Duodenal mucosa (tissue), 2 donors: ENCODE data around the gene PEMT.
A peak's percentile ranks its signal among the peaks of the same experiment; 100 is the strongest.

Experiments
- H3K27ac ChIP-seq: one replicate; pipeline ENCODE4 v1.7.0; 2013; ENCODE audit warnings: low read depth, low read length
- H3K27me3 ChIP-seq, 2 donors: one replicate each; pipeline ENCODE4 v1.7.0; 2013; ENCODE audit warnings: low read length in 2 of 2, control low read depth in 1 of 2; ENCODE audit not compliant: insufficient read depth in 2 of 2, control insufficient read depth in 1 of 2
- H3K36me3 ChIP-seq, 2 donors: one replicate each; pipeline ENCODE4 v1.7.0; 2013; ENCODE audit warnings: low read length in 2 of 2, control low read depth in 1 of 2; ENCODE audit not compliant: insufficient read depth in 2 of 2, control insufficient read depth in 1 of 2
- H3K4me1 ChIP-seq, 2 donors: one replicate each; pipeline ENCODE4 v1.7.0; 2013; ENCODE audit warnings: low read length in 2 of 2, control low read depth in 1 of 2; ENCODE audit not compliant: insufficient read depth in 2 of 2, control insufficient read depth in 1 of 2
- H3K4me3 ChIP-seq, 2 donors: one replicate each; pipeline ENCODE4 v1.7.0; 2013; ENCODE audit warnings: low read length in 2 of 2, low read depth in 1 of 2
- H3K9ac ChIP-seq, 2 donors: one replicate each; pipeline ENCODE4 v1.7.0; 2013; ENCODE audit warnings: low read length in 2 of 2, low read depth in 1 of 2
- H3K9me3 ChIP-seq, 2 donors: one replicate each; pipeline ENCODE4 v1.7.0; 2013; ENCODE audit warnings: low read length in 2 of 2, control low read depth in 1 of 2; ENCODE audit not compliant: control insufficient read depth in 1 of 2

PEMT gene

GRCh38 chr17:17504341-17505140 lies 87.0 kb downstream of the PEMT start:
- Histone ChIP-seq H3K27ac (no peak overlapping the region), H3K36me3 (no peaks in the 10 kb centered on the region), H3K9ac (no peak overlapping the region), H3K27me3 (no peaks in the 10 kb centered on the region), H3K9me3 (no peaks in the 10 kb centered on the region), H3K4me1 (peaks cover 5 to 13% of the 10 kb centered on the region in 2 donors), H3K4me3 (no peak overlapping the region)

GRCh38 chr17:17503566-17504130 lies 87.9 kb downstream of the PEMT start:
- H3K36me3 ChIP-seq: no peaks in the 10 kb centered on the region
- peaks cover 5 to 13% of the 10 kb centered on the region in 2 donors for H3K4me1 ChIP-seq
- H3K27me3 ChIP-seq: no peaks in the 10 kb centered on the region
- no peak overlapping the region for H3K9ac ChIP-seq
- H3K9me3 ChIP-seq: no peaks in the 10 kb centered on the region
- H3K4me3 ChIP-seq: no peak overlapping the region
- H3K27ac ChIP-seq: no peak overlapping the region

- Histone ChIP-seq H3K4me1 (peaks cover 5 to 18% of the 10 kb centered on the region in 2 donors), H3K27me3 (no peaks in the 10 kb centered on the region), H3K9me3 (no peaks in the 10 kb centered on the region), H3K36me3 (no peaks in the 10 kb centered on the region), H3K9ac (no peak overlapping the region), H3K27ac (no peak overlapping the region), H3K4me3 (no peak overlapping the region)
Measured at GRCh38 chr17:17502741-17503565, 88.6 kb downstream of the PEMT start.

- Histone ChIP-seq H3K27me3 (no peaks in the 10 kb centered on the region), H3K9me3 (no peaks in the 10 kb centered on the region), H3K4me1 (peaks cover 0 to 6% of the 10 kb centered on the region in 2 donors), H3K4me3 (no peak overlapping the region), H3K27ac (no peak overlapping the region), H3K36me3 (no peaks in the 10 kb centered on the region), H3K9ac (no peak overlapping the region)
Measured at GRCh38 chr17:17500999-17501605, 90.4 kb downstream of the PEMT start.

- peaks cover 12 to 19% of the 10 kb centered on the region in 2 donors for H3K4me1 ChIP-seq
- no peak overlapping the region for H3K27ac ChIP-seq
- H3K27me3 ChIP-seq: no peaks in the 10 kb centered on the region
- H3K9ac ChIP-seq: no peak overlapping the region
- no peaks in the 10 kb centered on the region for H3K36me3 ChIP-seq
- no peaks in the 10 kb centered on the region for H3K9me3 ChIP-seq
- no peak overlapping the region for H3K4me3 ChIP-seq
Measured at GRCh38 chr17:17499402-17500145, 91.9 kb downstream of the PEMT start.

- no peaks in the 10 kb centered on the region for H3K9me3 ChIP-seq
- H3K4me1 ChIP-seq: peaks cover 14 to 27% of the 10 kb centered on the region in 2 donors
- no peaks in the 10 kb centered on the region for H3K27me3 ChIP-seq
- peak overlapping the region in 1 of 2 donors; percentile 12 for H3K9ac ChIP-seq
- no peak overlapping the region for H3K27ac ChIP-seq
- no peak overlapping the region for H3K4me3 ChIP-seq
- H3K36me3 ChIP-seq: no peaks in the 10 kb centered on the region
Measured at GRCh38 chr17:17498606-17499301, 92.8 kb downstream of the PEMT start.

GRCh38 chr17:17497845-17498520 lies 93.5 kb downstream of the PEMT start:
- Histone ChIP-seq H3K4me1 (peaks cover 14 to 27% of the 10 kb centered on the region in 2 donors), H3K9me3 (no peaks in the 10 kb centered on the region), H3K4me3 (no peak overlapping the region), H3K36me3 (peaks cover 0 to under 1% of the 10 kb centered on the region in 2 donors), H3K9ac (peak overlapping the region in 1 of 2 donors; percentile 12), H3K27me3 (no peaks in the 10 kb centered on the region), H3K27ac (no peak overlapping the region)

- H3K4me3 ChIP-seq: no peak overlapping the region
- H3K27me3 ChIP-seq: no peaks in the 10 kb centered on the region
- peaks cover 3 to 8% of the 10 kb centered on the region in 2 donors for H3K36me3 ChIP-seq
- peak overlapping the region in 1 of 2 donors; percentile 71 for H3K9ac ChIP-seq
- H3K9me3 ChIP-seq: no peaks in the 10 kb centered on the region
- H3K27ac ChIP-seq: no peak overlapping the region
- peaks cover 14 to 27% of the 10 kb centered on the region in 2 donors for H3K4me1 ChIP-seq
Measured at GRCh38 chr17:17497065-17497844, 94.3 kb downstream of the PEMT start.
